D341Med (cell line): ENCODE data around the gene SCLT1.
A peak's percentile ranks its signal among the peaks of the same experiment; 100 is the strongest.

Source experiments
- DNase-seq: peaks from one replicate; pipeline ENCODE4 v3.0.0; 2012; ENCODE audit warnings: low spot score

Gene SCLT1

DNA sequence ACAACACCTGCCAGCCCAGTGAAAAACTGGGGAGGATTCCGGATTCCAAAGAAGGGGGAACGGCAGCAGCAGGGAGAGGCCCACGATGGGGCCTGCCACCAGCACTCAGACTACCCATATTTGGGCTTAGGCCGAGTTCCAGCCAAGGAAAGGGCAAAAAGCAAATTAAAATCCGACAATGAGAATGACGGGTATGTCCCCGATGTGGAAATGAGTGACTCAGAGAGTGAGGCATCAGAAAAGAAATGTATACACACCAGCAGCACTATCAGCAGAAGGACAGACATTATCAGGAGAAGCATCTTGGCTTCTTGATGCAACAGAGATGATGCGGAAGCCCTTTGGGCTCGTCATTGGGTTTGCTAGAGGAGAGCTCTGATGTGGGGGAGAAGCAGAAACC, 221.4 kb downstream of the SCLT1 start:
- DNase-seq = no peak

- DNase-seq = no peak
Measured at GRCh38 chr4:128869776-128870509, 223.4 kb downstream of the SCLT1 start.

DNA sequence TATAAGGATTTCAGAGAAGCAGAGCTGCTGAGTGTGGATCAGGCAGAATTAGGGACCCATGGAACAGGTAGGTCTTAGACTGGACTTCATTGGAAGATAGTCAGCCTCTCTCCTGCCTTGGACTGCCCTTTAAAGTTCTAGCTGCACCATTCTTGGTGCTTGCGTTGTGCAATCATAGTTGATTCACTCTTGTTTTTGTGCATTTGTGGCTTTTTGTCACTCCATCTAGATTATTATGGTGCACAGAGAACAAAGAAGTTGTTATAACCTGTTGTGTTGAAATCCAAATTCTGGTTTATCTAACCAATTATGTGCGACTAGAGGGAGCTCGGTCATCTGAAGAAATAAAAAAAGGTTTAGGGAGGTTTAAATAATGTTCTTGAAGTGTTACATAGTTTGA, 224.6 kb downstream of the SCLT1 start:
- no peak for DNase-seq

DNA sequence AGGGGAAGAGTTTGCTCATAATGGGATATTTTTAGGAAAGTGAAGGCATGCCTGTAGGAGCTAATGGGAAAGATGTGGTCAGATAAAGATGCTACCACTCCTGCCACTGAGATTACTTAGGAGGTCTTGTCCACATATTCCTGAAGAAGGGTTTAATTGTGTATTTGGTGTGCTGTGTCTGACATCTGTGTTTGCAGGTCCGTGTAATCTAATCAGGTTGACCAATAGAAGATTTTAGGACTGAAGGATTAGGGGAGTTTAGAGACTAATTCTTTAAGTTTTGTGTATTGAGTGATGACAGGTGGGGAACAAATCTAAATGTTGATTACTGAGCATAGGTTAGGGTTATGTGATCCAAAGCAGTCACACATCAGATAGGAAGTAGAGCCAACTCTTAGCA, 226.6 kb downstream of the SCLT1 start:
- no peak for DNase-seq

DNA sequence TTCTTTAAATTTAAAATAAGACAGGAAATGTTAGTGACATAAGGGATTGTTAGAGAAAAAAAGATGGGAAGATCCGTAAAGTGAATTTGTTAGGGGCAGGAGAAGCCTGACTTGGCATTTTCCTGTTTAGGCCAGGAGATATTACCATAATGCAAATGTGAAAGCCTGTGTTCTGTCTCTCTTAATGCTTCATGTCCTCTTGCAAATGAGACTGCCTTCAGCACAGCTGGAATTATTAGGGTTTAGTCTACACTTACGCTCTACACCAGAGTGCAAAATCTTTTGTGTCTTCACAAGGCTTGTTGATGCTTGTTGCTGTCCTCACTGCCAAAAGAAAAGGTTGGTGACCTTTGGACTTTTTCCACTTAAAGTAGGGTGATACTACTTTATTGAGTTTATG, 227.1 kb downstream of the SCLT1 start:
- no peak for DNase-seq

DNA sequence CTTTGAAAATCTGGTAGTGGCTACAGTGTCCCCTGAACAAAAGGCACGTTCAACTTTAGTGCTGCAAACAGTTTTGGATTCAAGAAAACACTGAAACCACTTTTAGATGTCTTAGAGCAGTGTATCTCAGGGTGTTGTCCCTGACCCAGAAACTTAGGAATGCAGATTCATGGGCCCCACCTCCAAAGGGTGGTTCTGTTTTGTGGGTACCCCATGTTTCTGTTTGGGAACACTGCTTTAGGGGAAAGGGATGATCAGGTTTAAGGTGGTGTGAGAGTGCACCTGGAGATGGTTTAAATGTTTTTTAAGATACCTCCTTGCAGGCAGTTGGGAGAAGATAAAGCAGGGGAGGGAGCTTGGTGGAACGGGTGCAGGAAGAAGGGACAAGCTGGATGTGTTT, 228.2 kb downstream of the SCLT1 start:
- no peak for DNase-seq

DNA sequence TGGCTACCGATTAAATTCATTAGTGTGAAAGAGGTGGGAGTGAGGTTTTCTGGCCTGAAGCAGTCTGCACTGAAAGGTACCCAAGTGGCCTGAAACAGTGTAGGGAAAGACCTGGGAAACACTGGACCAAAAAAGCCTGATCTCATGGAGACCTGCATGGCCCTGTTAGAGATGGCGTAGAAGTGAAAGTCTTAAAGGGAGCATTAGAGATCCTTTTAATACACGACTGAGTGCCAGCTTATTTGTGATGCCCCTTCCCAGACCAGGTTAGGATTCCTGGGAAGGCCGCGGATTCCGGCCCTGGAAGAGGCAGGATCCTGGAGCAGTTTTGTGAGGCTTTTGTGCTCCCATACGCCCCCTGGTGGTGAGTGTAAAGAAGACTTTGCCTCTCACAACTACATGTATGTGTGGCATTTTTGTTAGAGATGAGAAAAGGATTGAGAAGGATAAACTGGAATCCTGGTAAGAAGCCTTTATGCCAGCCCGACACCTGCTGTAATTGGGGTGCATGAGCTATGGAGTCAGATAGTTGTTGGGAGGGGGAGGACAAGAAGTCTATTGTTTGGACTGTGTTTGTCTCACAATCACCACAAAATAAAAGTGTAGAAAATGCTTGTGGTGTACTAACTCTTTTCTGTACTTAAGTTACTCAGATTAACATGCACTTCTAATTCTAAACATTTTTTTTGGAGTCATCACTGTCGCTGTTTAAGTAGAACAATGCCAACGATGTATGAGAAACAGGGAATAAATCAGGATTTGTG, 229.8 kb downstream of the SCLT1 start:
- peak; percentile 82 for DNase-seq

DNA sequence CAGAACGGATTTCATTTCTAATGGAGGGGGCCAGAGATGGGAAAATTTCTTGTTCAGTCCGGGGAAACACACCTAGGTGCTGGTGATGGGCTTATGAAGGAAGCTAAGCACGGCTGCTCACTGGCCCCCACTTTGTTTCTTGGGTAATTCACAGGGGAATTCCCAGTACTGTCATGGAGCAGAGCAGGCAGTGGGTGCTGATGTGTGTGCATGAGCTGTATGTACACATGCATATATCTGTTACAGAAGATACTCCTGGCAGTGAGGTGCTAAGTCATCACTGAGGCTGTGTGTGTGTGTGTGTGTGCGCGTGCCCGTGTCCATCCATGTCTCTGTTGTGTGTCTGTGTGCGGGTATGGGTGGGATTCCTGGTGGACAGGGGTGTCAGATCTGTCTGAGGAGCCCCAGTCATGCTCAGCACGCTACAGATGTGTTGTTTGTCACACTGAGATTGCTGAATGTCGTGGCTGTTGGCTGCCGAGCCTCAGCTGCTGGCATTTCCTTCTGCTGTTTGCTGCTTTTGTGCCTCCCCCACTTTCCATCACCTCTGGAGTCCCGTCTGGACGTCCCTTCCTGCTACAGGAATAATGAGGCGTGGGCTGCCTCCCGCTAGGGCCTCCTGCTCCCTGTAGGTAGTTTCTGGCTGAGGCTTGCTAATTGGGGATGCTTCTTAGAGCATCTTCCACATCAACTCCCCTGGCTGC, 230.6 kb downstream of the SCLT1 start:
- peak; percentile 45 for DNase-seq

- no peak for DNase-seq
Measured at GRCh38 chr4:128861856-128862518, 231.4 kb downstream of the SCLT1 start.

DNA sequence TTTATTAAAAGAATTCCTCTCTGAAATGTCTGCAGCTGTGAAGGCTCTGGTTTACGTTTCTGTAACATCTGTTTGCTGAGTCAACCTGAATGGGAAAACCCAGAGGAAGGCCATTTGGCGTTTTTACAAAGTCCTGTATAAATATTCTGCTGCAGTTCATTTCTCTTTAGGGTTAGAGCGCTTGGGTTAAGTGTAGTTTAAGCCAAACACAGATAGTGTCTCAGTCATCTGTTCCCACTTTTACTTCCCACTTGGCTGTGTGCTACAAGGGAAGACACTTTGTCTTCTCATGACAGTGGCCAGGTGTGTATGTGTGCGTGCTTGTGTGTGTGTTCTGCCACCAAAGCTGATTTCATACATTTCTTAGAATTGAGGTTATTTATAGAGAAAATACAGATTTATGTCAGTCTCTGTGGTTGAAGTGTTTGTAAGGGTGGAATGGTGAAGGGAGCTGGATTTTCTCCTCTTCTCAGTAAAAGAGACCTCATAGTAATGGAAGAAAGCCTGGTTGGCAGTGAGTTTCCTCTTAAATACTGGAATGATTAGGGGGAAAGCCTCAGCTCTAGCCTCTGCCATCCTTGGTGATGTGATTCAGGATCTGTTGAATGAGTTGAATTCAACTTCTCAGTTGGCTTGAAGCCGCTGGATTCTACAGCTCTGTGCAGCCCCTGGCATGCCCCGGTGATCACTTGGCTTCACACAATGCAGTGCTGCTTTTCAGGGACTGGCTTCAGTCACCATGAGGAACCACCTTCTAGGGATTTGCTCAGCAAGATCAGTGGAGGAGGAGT, 233.3 kb downstream of the SCLT1 start:
- no peak for DNase-seq

DNA sequence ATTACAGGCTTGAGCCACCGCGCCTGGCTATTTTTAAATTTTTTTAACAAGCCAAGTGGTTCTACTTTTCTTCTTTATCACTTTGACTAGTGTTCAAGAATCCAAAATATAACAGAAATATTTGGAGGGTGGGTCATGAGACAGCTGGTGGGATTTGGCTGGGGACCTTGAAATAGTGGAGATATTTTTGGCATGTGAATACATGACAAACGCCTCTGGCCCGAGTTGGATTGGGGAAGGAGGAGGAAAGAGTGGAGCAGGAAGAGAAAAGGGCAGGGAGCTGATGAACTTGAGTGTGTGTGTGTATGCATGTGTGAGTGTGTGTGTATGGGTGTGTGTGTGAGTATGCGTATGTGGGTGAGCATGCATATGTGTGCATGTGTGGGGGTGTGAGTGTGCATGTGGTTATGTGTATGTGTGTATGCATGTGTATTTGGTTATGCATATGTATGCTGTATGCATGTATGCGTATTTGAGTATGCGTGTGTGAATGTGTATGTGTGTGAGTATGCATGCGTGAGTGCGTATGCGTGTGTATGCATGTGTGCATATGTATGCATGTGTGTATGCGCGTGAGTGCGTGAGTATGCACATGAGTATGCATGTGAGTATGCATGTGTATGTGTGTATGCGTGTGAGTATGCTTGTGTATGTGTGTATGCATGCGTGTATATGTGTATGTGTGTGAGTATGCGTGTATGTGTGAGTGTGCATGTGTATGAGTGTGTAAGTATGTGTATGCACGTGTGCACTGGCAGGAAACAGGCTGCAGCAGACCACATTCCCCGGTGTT, 234.3 kb downstream of the SCLT1 start:
- no peak for DNase-seq

DNA sequence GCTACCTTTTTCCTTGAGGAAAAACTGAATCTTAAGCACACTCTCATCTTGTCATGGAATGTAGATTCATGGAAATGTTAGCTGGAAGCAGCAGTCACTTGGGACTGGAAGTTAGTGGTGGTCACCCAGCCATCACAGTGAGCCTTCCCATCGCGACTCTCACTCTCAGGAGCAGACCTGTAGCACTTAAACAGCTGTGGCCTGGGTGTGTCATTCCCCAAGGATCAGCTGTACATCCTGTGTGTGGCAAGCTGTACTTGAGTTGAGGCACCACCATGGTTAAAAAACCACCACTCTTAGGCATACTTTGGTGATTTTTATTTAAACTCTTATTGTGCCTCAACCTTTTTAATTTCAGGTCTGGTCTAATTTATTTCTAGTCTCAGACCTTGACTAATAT, 237.1 kb downstream of the SCLT1 start:
- no peak for DNase-seq

GRCh38 chr4:128855621-128856020, 237.7 kb downstream of the SCLT1 start:
- no peak for DNase-seq

- DNase-seq = no peak
Measured at GRCh38 chr4:128854433-128854832, 238.9 kb downstream of the SCLT1 start.

DNA sequence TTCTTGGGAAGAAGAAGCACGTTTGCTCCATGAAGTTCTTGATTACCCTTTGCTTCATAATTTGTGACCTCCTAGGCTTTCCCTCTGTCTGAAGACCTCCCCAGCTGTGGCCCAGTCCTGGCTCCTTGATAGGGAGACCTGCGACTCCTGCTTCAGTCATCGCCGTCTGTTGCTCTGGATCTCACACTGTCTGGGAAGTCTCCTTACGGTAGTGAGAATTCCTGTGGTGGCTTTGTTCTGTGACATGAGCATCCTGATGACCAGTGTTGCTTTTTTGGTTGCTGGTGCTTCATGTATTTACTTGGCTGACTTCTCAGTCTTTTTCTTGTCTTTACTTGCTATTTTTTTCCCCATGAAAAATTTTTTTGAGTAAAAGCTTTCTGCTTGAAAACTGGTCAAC, 239.6 kb downstream of the SCLT1 start:
- DNase-seq = no peak

DNA sequence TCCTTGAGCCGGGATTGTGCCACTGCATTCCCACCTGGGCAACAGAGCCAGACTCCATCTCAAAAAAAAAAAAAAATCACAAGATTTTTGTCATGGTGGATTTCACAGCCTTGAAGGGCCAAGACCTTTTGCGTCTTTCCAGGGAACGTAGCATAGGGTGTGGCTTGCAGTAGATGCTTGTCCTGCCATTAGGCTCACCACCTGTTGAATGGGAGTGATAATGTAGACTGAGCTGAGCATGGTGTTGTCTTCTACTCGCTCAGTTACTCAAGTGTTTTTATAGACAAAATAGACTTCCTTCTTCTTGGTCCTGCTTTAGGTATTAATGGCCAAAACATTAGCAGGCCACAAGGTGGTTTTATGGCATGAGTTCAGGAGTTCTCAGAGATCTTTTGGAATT, 243.1 kb downstream of the SCLT1 start:
- DNase-seq = no peak

GRCh38 chr4:128848461-128848860, 244.9 kb downstream of the SCLT1 start:
- DNase-seq = no peak

DNA sequence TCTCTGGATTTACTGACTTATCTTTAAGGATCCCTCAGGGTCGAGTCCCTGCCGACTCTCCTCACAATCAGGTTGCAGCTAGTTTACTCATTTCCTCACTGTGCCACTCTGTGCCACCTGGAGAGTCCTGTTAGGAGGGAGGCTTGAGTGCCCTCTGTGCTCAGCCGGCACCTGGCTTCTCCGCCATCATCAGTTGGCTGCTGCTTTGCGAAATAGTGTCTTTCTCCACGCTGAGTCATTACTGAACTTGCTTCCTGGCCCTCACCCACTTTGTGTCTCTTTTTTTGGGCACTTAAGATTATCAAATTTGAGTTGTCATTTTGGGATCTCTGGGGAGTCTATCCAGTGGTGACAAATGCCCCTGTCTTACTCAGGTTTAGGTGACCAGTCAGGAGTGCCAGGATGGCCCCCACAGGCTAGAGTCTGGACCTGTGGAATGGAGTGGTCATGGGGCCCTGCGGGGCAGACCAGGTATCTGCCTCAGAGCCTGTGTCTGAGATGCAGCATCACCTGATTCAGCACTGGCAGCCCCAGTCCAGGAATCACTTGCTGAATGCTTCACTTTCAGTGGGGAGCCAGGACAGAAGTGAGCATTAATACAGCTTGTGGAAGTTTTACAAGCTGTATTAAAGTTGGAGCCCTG, 246.1 kb downstream of the SCLT1 start:
- no peak for DNase-seq

DNA sequence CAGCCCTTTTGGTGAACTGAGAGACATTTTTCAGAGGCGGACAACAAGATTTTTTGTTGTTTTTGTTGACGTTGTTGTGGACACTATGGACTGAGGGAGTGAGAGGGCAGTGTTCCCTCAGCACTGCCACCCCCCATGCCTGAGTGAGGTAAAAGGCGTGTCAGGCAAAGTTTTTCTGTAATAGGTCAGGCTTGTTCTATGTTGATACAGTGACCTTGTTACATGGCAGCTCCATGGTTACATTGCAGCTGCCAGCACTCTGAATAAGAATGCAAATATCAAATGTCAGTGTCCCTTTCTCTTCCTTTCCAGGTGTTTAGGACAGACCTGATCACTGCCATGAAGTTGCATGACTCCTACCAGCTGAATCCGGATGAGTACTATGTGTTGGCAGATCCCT, 247.3 kb downstream of the SCLT1 start:
- no peak for DNase-seq

DNA sequence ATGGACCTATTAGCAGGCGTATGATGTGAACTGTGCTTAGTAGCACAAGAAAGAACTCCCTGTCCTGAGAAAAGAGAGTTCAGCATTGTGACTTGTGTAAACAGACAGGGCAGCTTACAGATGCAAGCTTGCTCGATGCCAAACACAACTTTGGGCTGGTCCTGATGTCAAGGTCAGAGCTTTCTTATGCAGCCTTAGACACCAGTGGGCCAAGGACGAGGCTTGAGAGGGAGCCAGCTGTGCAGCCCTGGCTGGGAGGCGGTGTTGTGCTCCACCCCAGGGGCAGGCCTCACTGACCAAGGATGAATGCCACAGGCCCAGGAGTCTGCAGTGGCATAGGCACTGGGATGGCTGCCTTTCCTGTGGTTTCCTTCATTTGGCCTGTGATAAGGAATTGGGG, 248.4 kb downstream of the SCLT1 start:
- no peak for DNase-seq
